OCI-M2 (cell line): Measurements from ENCODE around the gene WDR62.

ENCODE experiments used
- DNase-seq: peaks from one replicate; lab custom pipeline; 2025; ENCODE audit not compliant: unreplicated experiment; lab: John Stamatoyannopoulos, UW

Gene WDR62

GRCh38 chr19:36054733-36055686 lies at the start of gene WDR62:
Gene WDR62 (plus strand): TSS chr19:36054897. CDS start chr19:36054972, 75 bp downstream.
- DNase-seq: peak; percentile 100

GRCh38 chr19:36006955-36007354 lies 47.7 kb upstream of the WDR62 start:
- no peak for DNase-seq

- no peak for DNase-seq
Measured at GRCh38 chr19:36008336-36008978, 46.2 kb upstream of the WDR62 start, which contains the start of gene SYNE4. Gene SYNE4 (minus strand): TSS chr19:36008813. CDS start chr19:36008681, 132 bp downstream.

GRCh38 chr19:36009220-36009619 lies 45.5 kb upstream of the WDR62 start:
- no peak for DNase-seq

- no peak for DNase-seq
Measured at GRCh38 chr19:36009633-36010379, 44.9 kb upstream of the WDR62 start.

- no peak for DNase-seq
Measured at GRCh38 chr19:36010402-36010801, 44.3 kb upstream of the WDR62 start.

GRCh38 chr19:36013280-36014011 lies 41.3 kb upstream of the WDR62 start:
- no peak for DNase-seq

- peak; percentile 100 for DNase-seq
Measured at GRCh38 chr19:36014012-36014924, 40.4 kb upstream of the WDR62 start, which contains the start of gene ALKBH6. Gene ALKBH6 (minus strand): TSS chr19:36014213. CDS start chr19:36013397, 816 bp downstream.

- no peak for DNase-seq
Measured at GRCh38 chr19:36019061-36019670, 35.5 kb upstream of the WDR62 start.

GRCh38 chr19:36023432-36023831 lies 31.3 kb upstream of the WDR62 start:
- DNase-seq: no peak

GRCh38 chr19:36025541-36025940 lies 29.2 kb upstream of the WDR62 start:
- DNase-seq: no peak

- no peak for DNase-seq
Measured at GRCh38 chr19:36026091-36026876, 28.4 kb upstream of the WDR62 start.

- DNase-seq: no peak
Measured at GRCh38 chr19:36027696-36028095, 27.0 kb upstream of the WDR62 start.

- no peak for DNase-seq
Measured at GRCh38 chr19:36028313-36029041, 26.2 kb upstream of the WDR62 start.

- DNase-seq: no peak
Measured at GRCh38 chr19:36030264-36031148, 24.2 kb upstream of the WDR62 start.

GRCh38 chr19:36031308-36031707 lies 23.4 kb upstream of the WDR62 start:
- DNase-seq: no peak
